ENCODE measurements around the gene TOP3B. TPM values are rescaled to one million over a fixed set of nuclear protein-coding genes. Genes with fewer than 3 reads are reported as not detected.

Gene TOP3B
- total and polyA plus RNA-seq, 4 donors, result 6.0 to 26.9 (median 8.8) TPM

GRCh38 chr22:21964234-21964633 is 18.4 kb downstream of the TOP3B start:
- H3K4me3 ChIP-seq (ENCODE audit: low read depth in 1 of 3, low read length in 3 of 3), result no peak overlapping the region
- TF ChIP-seq RXRA (IDR thresholded peaks at IDR 0.05) (no peak), HNF4A (conservative IDR thresholded peaks at IDR 0.05) (no peak), EGR1 (IDR thresholded peaks at IDR 0.05; ENCODE audit: low read depth in 2 of 2) (no peak), MAX (IDR thresholded peaks at IDR 0.05) (no peak), SP1 (IDR thresholded peaks at IDR 0.05) (no peak), HNF4G (IDR thresholded peaks at IDR 0.05) (no peak), TAF1 (conservative IDR thresholded peaks at IDR 0.05) (no peak), CTCF (IDR thresholded peaks at IDR 0.05; ENCODE audit: low read depth, low read length, missing input control) (no peak), RAD21 (IDR thresholded peaks at IDR 0.05) (no peak), REST (IDR thresholded peaks at IDR 0.05) (no peak), YY1 (IDR thresholded peaks at IDR 0.05) (no peak), FOXA2 (IDR thresholded peaks at IDR 0.05) (no peak)
- TF ChIP-seq, protein P1, sequence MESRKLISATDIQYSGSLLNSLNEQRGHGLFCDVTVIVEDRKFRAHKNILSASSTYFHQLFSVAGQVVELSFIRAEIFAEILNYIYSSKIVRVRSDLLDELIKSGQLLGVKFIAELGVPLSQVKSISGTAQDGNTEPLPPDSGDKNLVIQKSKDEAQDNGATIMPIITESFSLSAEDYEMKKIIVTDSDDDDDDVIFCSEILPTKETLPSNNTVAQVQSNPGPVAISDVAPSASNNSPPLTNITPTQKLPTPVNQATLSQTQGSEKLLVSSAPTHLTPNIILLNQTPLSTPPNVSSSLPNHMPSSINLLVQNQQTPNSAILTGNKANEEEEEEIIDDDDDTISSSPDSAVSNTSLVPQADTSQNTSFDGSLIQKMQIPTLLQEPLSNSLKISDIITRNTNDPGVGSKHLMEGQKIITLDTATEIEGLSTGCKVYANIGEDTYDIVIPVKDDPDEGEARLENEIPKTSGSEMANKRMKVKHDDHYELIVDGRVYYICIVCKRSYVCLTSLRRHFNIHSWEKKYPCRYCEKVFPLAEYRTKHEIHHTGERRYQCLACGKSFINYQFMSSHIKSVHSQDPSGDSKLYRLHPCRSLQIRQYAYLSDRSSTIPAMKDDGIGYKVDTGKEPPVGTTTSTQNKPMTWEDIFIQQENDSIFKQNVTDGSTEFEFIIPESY (IDR thresholded peaks at IDR 0.05), result no peak
- H3K27ac ChIP-seq (ENCODE audit: low read depth in 1 of 2, low read length in 2 of 2), result no peak overlapping the region
- peaks cover 0 to 4% (median 0%) of the 10 kb centered on the region in 4 donors for H3K4me1 ChIP-seq (ENCODE audit: control insufficient read depth in 4 of 4, insufficient read depth in 4 of 4, low read length in 3 of 4)
- DNase-seq (ENCODE audit: low spot score), result no peak
- H3K36me3 ChIP-seq (ENCODE audit: control insufficient read depth in 4 of 4, insufficient read depth in 3 of 4, low read depth in 1 of 4, low read length in 3 of 4), result peaks cover 15 to 83% (median 64%) of the 10 kb centered on the region in 4 donors
- no peaks in the 10 kb centered on the region for H3K9me3 ChIP-seq (ENCODE audit: control insufficient read depth in 4 of 4, low read length in 3 of 4)
- WGBS, result 98% methylated on average over 15 of the region's 15 CpGs
- H3K27me3 ChIP-seq (ENCODE audit: control insufficient read depth in 4 of 4, insufficient read depth in 4 of 4, low read length in 3 of 4), result no peaks in the 10 kb centered on the region
- no peak overlapping the region for H3K9ac ChIP-seq (ENCODE audit: low read depth in 1 of 2, low read length in 2 of 2)

DNA sequence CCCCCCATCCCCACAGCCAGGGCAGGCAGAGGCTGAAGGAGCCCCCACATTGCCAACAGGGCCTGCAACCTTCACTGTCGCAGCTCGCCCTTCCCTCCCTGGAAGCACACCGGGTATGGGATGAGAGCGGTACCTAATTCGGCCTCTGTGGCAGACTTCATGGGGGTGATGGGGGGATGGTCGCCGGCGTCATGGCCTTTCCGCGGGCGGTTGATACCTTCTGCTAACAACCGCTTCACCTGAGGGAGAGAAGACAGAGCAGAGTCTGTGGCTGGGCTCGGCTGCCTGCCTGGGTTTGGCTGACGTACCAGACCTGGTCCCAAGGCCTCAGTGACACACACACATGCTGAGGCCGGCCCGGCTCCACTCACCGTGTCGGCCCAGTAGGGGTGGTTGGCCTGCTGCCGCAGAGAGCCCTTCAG is 18.8 kb downstream of the TOP3B start:
- Histone ChIP-seq H3K9ac (ENCODE audit: low read depth in 1 of 2, low read length in 2 of 2) (no peak overlapping the region), H3K27ac (ENCODE audit: low read depth in 1 of 2, low read length in 2 of 2) (no peak overlapping the region), H3K27me3 (ENCODE audit: control insufficient read depth in 4 of 4, insufficient read depth in 4 of 4, low read length in 3 of 4) (no peaks in the 10 kb centered on the region), H3K4me3 (ENCODE audit: low read depth in 1 of 3, low read length in 3 of 3) (no peak overlapping the region), H3K4me1 (ENCODE audit: control insufficient read depth in 4 of 4, insufficient read depth in 4 of 4, low read length in 3 of 4) (peaks cover 0 to 4% (median 0%) of the 10 kb centered on the region in 4 donors), H3K36me3 (ENCODE audit: control insufficient read depth in 4 of 4, insufficient read depth in 3 of 4, low read depth in 1 of 4, low read length in 3 of 4) (peaks cover 17 to 85% (median 67%) of the 10 kb centered on the region in 4 donors), H3K9me3 (ENCODE audit: control insufficient read depth in 4 of 4, low read length in 3 of 4) (no peaks in the 10 kb centered on the region)
- no peak for TF ChIP-seq FOXA2 (IDR thresholded peaks at IDR 0.05)
- no peak for TF ChIP-seq FOXA1 (IDR thresholded peaks at IDR 0.05)
- no peak for TF ChIP-seq REST (IDR thresholded peaks at IDR 0.05)
- TF ChIP-seq SP1 (IDR thresholded peaks at IDR 0.05), result no peak
- TF ChIP-seq JUND (IDR thresholded peaks at IDR 0.05), result no peak
- TF ChIP-seq RAD21 (IDR thresholded peaks at IDR 0.05), result no peak
- no peak for TF ChIP-seq NR2F2 (IDR thresholded peaks at IDR 0.05)
- TF ChIP-seq EGR1 (IDR thresholded peaks at IDR 0.05; ENCODE audit: low read depth in 2 of 2), result no peak
- TF ChIP-seq ATF3 (IDR thresholded peaks at IDR 0.05), result no peak
- TF ChIP-seq HNF4G (IDR thresholded peaks at IDR 0.05), result no peak
- TF ChIP-seq MAX (IDR thresholded peaks at IDR 0.05), result no peak
- TF ChIP-seq GABPA (IDR thresholded peaks at IDR 0.05 in 1 of 2, conservative IDR thresholded peaks at IDR 0.05 in 1 of 2), result no peak
- TF ChIP-seq RXRA (IDR thresholded peaks at IDR 0.05), result no peak
- TF ChIP-seq, protein P1 (IDR thresholded peaks at IDR 0.05), result no peak
- 96% methylated on average over 19 of the region's 19 CpGs for WGBS
- DNase-seq (ENCODE audit: low spot score), result no peak

Data from liver (tissue), 9 donors.